NK-92 (cell line): ENCODE measurements around the gene NHLH2.

ENCODE experiments used
- DNase-seq: peaks from one replicate; lab custom pipeline; 2025; ENCODE audit not compliant: unreplicated experiment; lab: John Stamatoyannopoulos, UW

Gene NHLH2

GRCh38 chr1:115805597-115805996 is 35.3 kb downstream of the NHLH2 start:
- DNase-seq, result no peak

- DNase-seq, result no peak
Observed at GRCh38 chr1:115802416-115802815, 38.5 kb downstream of the NHLH2 start.

GRCh38 chr1:115797486-115797885 is 43.4 kb downstream of the NHLH2 start:
- no peak for DNase-seq

- DNase-seq, result no peak
Observed at GRCh38 chr1:115796897-115797296, 44.0 kb downstream of the NHLH2 start.

- no peak for DNase-seq
Observed at GRCh38 chr1:115796036-115796435, 44.9 kb downstream of the NHLH2 start.

- DNase-seq, result no peak
Observed at GRCh38 chr1:115794976-115795639, 45.8 kb downstream of the NHLH2 start.

GRCh38 chr1:115793162-115793561 is 47.8 kb downstream of the NHLH2 start:
- DNase-seq, result no peak

- no peak for DNase-seq
Observed at GRCh38 chr1:115791816-115792215, 49.1 kb downstream of the NHLH2 start.

GRCh38 chr1:115790846-115791245 is 50.1 kb downstream of the NHLH2 start:
- no peak for DNase-seq

- DNase-seq, result no peak
Observed at GRCh38 chr1:115790356-115790755, 50.6 kb downstream of the NHLH2 start.
